OCI-LY3 (cell line): ENCODE data around the gene KLRD1.

ENCODE experiments used
- CTCF ChIP-seq: fragments of 200-600, 300-600 bp; sonication (generic); IDR thresholded peaks from 2 replicates; pipeline ENCODE4 v1.5.1; 2014; ENCODE audit warnings: antibody characterized with exemption, low read length, low read depth
- EZH2phosphoT487 ChIP-seq: fragments of 200-600 bp; shearing (Covaris generic); IDR thresholded peaks from 2 replicates; pipeline ENCODE4 v1.6.1; 2018; ENCODE audit warnings: antibody characterized with exemption, mixed run types, low read depth

- TF ChIP-seq EZH2phosphoT487 (no peak), CTCF (no peak)
These were observed 24.6 kb upstream of the KLRD1 start for GRCh38 chr12:10283027-10283426.
